ENCODE measurements around the gene PBX1.

DNA sequence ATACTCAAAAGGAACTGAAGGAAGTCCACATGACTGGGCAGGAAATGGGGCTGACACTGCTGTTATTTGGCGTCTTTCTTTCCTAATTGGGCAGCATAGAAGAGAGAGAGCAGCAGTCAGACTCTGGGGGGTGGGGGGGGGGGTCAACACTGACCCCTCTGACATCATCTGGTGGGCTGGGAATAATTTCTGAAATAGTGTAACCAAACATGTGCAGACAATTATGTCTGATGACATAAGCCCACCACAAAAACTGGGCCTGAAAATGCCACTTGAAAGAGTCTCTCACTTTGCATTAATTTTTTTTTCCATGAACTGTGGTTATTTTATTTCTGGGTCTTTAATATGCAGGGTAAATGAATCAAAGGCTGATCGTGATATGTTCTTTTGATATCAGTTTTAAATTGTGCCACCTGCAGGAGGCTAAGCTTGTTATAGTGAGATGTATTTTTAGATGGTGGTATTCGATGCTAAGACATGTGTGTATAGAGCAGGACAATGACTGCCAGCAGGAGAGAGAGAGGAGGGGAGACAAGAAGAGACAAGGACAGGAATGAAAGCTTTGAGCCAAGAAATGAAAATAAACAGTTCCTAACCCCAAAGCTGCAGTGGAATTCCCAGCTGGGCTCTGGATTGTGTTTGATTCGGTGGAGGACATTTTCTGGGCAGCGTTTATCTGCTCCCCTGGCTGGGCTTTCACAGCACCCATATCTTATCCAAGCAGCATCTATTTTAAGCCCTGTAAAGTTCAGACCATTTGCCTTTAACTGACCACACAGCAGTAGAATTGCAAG lies 264.7 kb downstream of the PBX1 start:
- TF ChIP-seq, protein P1, sequence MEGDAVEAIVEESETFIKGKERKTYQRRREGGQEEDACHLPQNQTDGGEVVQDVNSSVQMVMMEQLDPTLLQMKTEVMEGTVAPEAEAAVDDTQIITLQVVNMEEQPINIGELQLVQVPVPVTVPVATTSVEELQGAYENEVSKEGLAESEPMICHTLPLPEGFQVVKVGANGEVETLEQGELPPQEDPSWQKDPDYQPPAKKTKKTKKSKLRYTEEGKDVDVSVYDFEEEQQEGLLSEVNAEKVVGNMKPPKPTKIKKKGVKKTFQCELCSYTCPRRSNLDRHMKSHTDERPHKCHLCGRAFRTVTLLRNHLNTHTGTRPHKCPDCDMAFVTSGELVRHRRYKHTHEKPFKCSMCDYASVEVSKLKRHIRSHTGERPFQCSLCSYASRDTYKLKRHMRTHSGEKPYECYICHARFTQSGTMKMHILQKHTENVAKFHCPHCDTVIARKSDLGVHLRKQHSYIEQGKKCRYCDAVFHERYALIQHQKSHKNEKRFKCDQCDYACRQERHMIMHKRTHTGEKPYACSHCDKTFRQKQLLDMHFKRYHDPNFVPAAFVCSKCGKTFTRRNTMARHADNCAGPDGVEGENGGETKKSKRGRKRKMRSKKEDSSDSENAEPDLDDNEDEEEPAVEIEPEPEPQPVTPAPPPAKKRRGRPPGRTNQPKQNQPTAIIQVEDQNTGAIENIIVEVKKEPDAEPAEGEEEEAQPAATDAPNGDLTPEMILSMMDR (IDR thresholded peaks at IDR 0.05; ENCODE audit: low read length), result no peak
- TF ChIP-seq EZH2phosphoT487 (IDR thresholded peaks at IDR 0.05; ENCODE audit: low read length), result no peak
